Neural cell (in vitro differentiated cells): Measurements from ENCODE around the gene CFAP99. TPM values are rescaled to one million over a fixed set of nuclear protein-coding genes. Genes with fewer than 3 reads are reported as not detected.

ENCODE experiments used
- H2AFZ ChIP-seq: fragments of 200-600, 300-800 bp; sonication (generic), shearing (Covaris generic); 2 replicates; pipeline ENCODE4 v1.6.0; 2014; ENCODE audit warnings: low read depth, mild to moderate bottlenecking, antibody characterized with exemption, low read length, moderate library complexity
- H3F3A ChIP-seq: fragments of 200-600 bp; shearing (Covaris generic); 2 replicates; pipeline ENCODE4 v1.6.1; 2016; ENCODE audit warnings: mild to moderate bottlenecking, moderate library complexity, mixed read lengths, antibody characterized with exemption, low read length; ENCODE audit not compliant: insufficient read depth, poor library complexity, severe bottlenecking
- H3K27ac ChIP-seq: fragments of 200-600, 300-800 bp; sonication (generic), shearing (Covaris generic); 2 replicates; pipeline ENCODE4 v1.5.1; 2014; ENCODE audit warnings: mild to moderate bottlenecking, low read length, moderate library complexity
- H3K27me3 ChIP-seq: fragments of 300-800, 200-600 bp; sonication (generic), shearing (Covaris generic); 2 replicates; pipeline ENCODE4 v1.6.0; 2014; ENCODE audit warnings: mild to moderate bottlenecking, low read depth, low read length, moderate library complexity; ENCODE audit not compliant: insufficient read depth
- H3K36me3 ChIP-seq: fragments of 300-800, 200-600 bp; sonication (generic), shearing (Covaris generic); 2 replicates; pipeline ENCODE4 v1.5.1; 2014; ENCODE audit warnings: mild to moderate bottlenecking, antibody characterized with exemption, low read length, moderate library complexity; ENCODE audit not compliant: insufficient read depth
- H3K4me2 ChIP-seq: fragments of 300-800, 200-600 bp; sonication (generic), shearing (Covaris generic); 2 replicates; pipeline ENCODE4 v1.6.0; 2014; ENCODE audit warnings: mild to moderate bottlenecking, low read length
- H3K4me3 ChIP-seq: fragments of 300-800, 200-600 bp; sonication (generic), shearing (Covaris generic); 2 replicates; pipeline ENCODE4 v1.5.1; 2014; ENCODE audit warnings: mild to moderate bottlenecking, low read length, moderate library complexity
- H3K79me2 ChIP-seq: fragments of 200-600 bp; shearing (Covaris generic); replicated peaks from 2 replicates; pipeline ENCODE4 v1.6.0; 2014; ENCODE audit warnings: mild to moderate bottlenecking, low read length, moderate library complexity; ENCODE audit not compliant: insufficient read depth
- H3K9ac ChIP-seq: fragments of 300-800, 200-600 bp; sonication (generic), shearing (Covaris generic); 2 replicates; pipeline ENCODE4 v1.6.1; 2016; ENCODE audit warnings: mild to moderate bottlenecking, low read length, mixed read lengths
- H3K9me2 ChIP-seq: fragments of 200-600 bp; shearing (Covaris generic); 2 replicates; pipeline ENCODE4 v1.6.1; 2016; ENCODE audit warnings: mild to moderate bottlenecking, low read length, mixed read lengths; ENCODE audit not compliant: insufficient read depth
- H3K9me3 ChIP-seq: fragments of 200-600, 300-800 bp; sonication (generic), shearing (Covaris generic); 2 replicates; pipeline ENCODE4 v1.6.1; 2016; ENCODE audit warnings: mild to moderate bottlenecking, mixed run types, low read length, moderate library complexity, mixed read lengths
- H4K20me1 ChIP-seq: fragments of 200-600 bp; shearing (Covaris generic); 2 replicates; pipeline ENCODE4 v1.6.1; 2016; ENCODE audit warnings: mild to moderate bottlenecking, mixed run types; ENCODE audit not compliant: insufficient read depth
- EP300 ChIP-seq: fragments of 450-650 bp; conservative IDR thresholded peaks from 2 replicates; pipeline ENCODE4 v1.6.1; 2014; ENCODE audit warnings: antibody characterized with exemption, mild to moderate bottlenecking, moderate library complexity; ENCODE audit not compliant: poor library complexity, severe bottlenecking
- EZH2 ChIP-seq: fragments of 200-600, 300-800 bp; shearing (Covaris generic), sonication (generic); IDR thresholded peaks from 2 replicates; pipeline ENCODE4 v1.6.1; 2014; ENCODE audit warnings: antibody characterized with exemption, low read length, borderline replicate concordance, mild to moderate bottlenecking; ENCODE audit not compliant: insufficient read depth, poor library complexity, severe bottlenecking
- MXI1 ChIP-seq: fragments of 450-650 bp; conservative IDR thresholded peaks from 2 replicates; pipeline ENCODE4 v1.6.1; 2014; ENCODE audit warnings: antibody characterized with exemption, mild to moderate bottlenecking; ENCODE audit not compliant: poor library complexity, severe bottlenecking
- POLR2AphosphoS5 ChIP-seq: IDR thresholded peaks from 2 replicates; pipeline ENCODE4 v1.6.1; 2012
- RAD21 ChIP-seq: fragments of 450-650 bp; conservative IDR thresholded peaks from 2 replicates; pipeline ENCODE4 v1.6.1; 2014; ENCODE audit warnings: antibody characterized with exemption, mild to moderate bottlenecking, moderate library complexity
- SMC3 ChIP-seq: fragments of 450-650 bp; conservative IDR thresholded peaks from 2 replicates; pipeline ENCODE4 v1.6.1; 2014; ENCODE audit warnings: antibody characterized with exemption, mild to moderate bottlenecking, moderate library complexity; ENCODE audit not compliant: poor library complexity
- TAF1 ChIP-seq: IDR thresholded peaks from 2 replicates; pipeline ENCODE4 v1.6.1; 2012; ENCODE audit warnings: low read depth
- polyA plus RNA-seq: library from polyadenylated mRNA; depleted of rRNA; stranded (reverse); fragments of >200 nt; gene quantifications from 2 replicates; pipeline ENCODE4 v1.2.3, GENCODE V29; 2014
- TF ChIP-seq, protein P1 (sequence below): IDR thresholded peaks from 2 replicates; pipeline ENCODE4 v1.6.1; 2012; ENCODE audit warnings: borderline replicate concordance
- TF ChIP-seq, protein P2 (sequence below): fragments of 450-650 bp; IDR thresholded peaks from 2 replicates; pipeline ENCODE4 v1.5.1; 2014; ENCODE audit warnings: antibody characterized with exemption, mild to moderate bottlenecking, moderate library complexity; ENCODE audit not compliant: poor library complexity, severe bottlenecking

The CFAP99 gene
- polyA plus RNA-seq, 1 donor from 2014 or later: not detected

DNA sequence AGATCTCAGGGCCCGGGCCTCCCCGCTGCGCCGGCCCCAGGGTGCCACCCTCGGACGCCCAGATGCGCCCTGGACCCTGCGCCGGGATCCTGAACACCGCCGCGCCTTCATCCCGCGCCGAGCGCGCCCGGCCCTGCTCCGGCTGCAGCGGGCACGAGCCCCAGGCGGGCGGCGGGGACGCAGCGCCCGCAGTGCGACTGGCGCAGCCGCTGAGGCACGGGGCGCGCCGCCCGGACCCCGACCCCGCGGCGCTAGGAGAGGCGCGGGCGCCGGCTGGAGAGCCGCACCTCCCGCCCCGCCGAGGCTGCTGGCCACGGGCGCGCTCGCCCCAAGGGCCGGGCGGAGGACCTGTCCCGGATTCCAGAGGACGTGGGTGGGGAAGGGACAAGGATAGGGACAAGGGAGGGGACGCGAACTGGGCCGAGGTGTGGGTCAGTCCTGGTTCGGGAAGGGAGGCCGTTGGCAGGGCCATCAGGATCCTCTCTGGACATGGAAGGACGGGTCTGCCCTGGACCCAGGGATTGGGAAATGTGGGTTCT is 1.5 kb upstream of the CFAP99 start:
- Histone ChIP-seq H3F3A (no peaks in the 10 kb centered on the region), H3K4me2 (peak overlapping the region; percentile 39), H3K9me3 (no peaks in the 10 kb centered on the region), H3K9ac (peak overlapping the region; percentile 50), H3K27me3 (peaks cover 85% of the 10 kb centered on the region), H3K27ac (no peak overlapping the region), H4K20me1 (no peaks in the 10 kb centered on the region), H3K9me2 (no peaks in the 10 kb centered on the region), H3K4me3 (peak overlapping the region; percentile 73), H3K79me2 (no peaks in the 10 kb centered on the region), H3K36me3 (no peaks in the 10 kb centered on the region), H2AFZ (no peak overlapping the region)
- peak; percentile 12 for TF ChIP-seq MXI1
- TF ChIP-seq, protein P1, sequence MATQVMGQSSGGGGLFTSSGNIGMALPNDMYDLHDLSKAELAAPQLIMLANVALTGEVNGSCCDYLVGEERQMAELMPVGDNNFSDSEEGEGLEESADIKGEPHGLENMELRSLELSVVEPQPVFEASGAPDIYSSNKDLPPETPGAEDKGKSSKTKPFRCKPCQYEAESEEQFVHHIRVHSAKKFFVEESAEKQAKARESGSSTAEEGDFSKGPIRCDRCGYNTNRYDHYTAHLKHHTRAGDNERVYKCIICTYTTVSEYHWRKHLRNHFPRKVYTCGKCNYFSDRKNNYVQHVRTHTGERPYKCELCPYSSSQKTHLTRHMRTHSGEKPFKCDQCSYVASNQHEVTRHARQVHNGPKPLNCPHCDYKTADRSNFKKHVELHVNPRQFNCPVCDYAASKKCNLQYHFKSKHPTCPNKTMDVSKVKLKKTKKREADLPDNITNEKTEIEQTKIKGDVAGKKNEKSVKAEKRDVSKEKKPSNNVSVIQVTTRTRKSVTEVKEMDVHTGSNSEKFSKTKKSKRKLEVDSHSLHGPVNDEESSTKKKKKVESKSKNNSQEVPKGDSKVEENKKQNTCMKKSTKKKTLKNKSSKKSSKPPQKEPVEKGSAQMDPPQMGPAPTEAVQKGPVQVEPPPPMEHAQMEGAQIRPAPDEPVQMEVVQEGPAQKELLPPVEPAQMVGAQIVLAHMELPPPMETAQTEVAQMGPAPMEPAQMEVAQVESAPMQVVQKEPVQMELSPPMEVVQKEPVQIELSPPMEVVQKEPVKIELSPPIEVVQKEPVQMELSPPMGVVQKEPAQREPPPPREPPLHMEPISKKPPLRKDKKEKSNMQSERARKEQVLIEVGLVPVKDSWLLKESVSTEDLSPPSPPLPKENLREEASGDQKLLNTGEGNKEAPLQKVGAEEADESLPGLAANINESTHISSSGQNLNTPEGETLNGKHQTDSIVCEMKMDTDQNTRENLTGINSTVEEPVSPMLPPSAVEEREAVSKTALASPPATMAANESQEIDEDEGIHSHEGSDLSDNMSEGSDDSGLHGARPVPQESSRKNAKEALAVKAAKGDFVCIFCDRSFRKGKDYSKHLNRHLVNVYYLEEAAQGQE: no peak

DNA sequence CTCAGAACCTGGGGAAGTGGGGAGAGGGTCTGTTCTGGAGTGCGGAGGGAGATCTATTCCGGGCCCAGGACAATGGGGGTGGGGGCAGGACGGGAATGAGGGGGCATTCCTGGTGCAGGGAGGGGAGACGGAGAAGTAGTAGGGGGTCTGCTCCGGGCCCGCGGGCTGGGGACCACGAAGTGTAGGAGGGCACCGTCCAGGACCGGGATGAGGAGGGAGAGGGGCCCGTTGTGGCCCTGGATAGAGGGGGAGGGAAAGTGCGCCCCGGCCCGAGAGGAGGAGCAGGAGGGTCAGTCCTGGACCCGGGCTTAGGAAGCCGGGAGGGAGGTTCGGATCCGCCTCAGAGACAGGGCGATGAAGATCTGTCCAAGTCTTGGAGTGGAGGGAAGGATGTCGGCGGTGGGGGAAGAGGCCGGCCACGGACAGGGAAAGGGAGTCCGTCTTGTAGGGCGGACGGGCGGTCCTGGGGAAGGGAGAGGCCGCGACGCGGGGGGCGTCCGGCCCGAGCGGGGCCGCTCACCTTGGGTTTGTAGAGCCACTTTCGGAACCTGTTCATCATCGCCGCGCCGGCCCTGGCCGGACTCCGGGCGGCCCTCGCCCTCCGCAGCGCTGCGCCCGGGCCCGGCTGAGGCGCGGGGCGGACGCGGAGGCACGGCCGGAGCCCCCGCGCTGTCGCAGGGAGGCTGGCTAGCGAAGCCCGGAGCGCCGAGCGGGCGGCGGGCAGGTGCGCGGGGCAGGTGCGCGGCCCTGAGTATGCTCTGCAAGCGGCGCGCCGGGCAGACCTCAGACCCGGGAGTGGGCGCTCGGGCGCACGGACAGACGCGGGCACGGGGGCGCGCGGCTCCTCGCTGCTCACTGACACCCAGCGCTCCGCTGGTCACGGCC is 748 bp upstream of the CFAP99 start, which contains the start of gene ZFYVE28:
TSS of gene ZFYVE28 (minus strand) at position 881 of the 885 bp plus-strand sequence. CDS start at position 559, 322 bp downstream.
- Histone ChIP-seq H3F3A (no peaks in the 10 kb centered on the region), H3K27ac (no peak within 1 kb of the TSS), H3K9me2 (no peaks in the 10 kb centered on the region), H3K9me3 (no peaks in the 10 kb centered on the region), H3K36me3 (no peaks in the 10 kb centered on the region), H3K9ac (peak within 1 kb of the TSS; percentile 50), H3K4me3 (peak within 1 kb of the TSS; percentile 91), H2AFZ (no peak within 1 kb of the TSS), H3K4me2 (peak within 1 kb of the TSS; percentile 86), H3K27me3 (peaks cover 78% of the 10 kb centered on the region), H3K79me2 (no peaks in the 10 kb centered on the region), H4K20me1 (no peaks in the 10 kb centered on the region)
- TF ChIP-seq EZH2: peak; percentile 35
- no peak for TF ChIP-seq RAD21
- TF ChIP-seq POLR2AphosphoS5: peak; percentile 28
- TF ChIP-seq EP300: peak; percentile 12

DNA sequence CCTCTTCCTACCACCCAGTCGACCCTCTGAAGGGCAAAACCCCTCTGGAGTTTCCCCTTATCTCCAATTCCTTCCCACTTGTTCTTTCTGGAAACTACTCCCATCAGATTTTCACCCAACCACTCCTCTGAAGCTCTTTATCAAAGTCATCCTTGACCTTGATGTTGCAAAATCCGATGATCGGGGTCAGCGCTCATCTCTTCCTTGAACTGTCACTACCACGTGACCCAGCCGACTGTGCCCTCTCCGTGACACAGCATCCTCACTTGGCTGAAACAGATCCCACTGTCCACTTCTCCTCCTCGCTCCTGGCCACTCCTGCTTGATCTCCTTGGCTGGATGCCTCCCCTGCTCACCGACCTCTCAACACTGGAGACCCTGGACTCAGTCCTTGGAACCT is 1.1 kb downstream of the CFAP99 start:
- Histone ChIP-seq H3K79me2 (no peaks in the 10 kb centered on the region), H3K27ac (no peak overlapping the region), H4K20me1 (no peaks in the 10 kb centered on the region), H3K9me2 (no peaks in the 10 kb centered on the region), H3K36me3 (no peaks in the 10 kb centered on the region), H3K4me2 (no peak overlapping the region), H3K9ac (no peak overlapping the region), H3K9me3 (no peaks in the 10 kb centered on the region), H2AFZ (no peak overlapping the region), H3K27me3 (peaks cover 60% of the 10 kb centered on the region), H3K4me3 (peak overlapping the region; percentile 91), H3F3A (no peaks in the 10 kb centered on the region)
- no peak for TF ChIP-seq SMC3
- no peak for TF ChIP-seq RAD21
- TF ChIP-seq MXI1: no peak
- TF ChIP-seq POLR2AphosphoS5: no peak
- no peak for TF ChIP-seq TAF1
- TF ChIP-seq EZH2: no peak
- TF ChIP-seq EP300: no peak
- TF ChIP-seq, protein P2, sequence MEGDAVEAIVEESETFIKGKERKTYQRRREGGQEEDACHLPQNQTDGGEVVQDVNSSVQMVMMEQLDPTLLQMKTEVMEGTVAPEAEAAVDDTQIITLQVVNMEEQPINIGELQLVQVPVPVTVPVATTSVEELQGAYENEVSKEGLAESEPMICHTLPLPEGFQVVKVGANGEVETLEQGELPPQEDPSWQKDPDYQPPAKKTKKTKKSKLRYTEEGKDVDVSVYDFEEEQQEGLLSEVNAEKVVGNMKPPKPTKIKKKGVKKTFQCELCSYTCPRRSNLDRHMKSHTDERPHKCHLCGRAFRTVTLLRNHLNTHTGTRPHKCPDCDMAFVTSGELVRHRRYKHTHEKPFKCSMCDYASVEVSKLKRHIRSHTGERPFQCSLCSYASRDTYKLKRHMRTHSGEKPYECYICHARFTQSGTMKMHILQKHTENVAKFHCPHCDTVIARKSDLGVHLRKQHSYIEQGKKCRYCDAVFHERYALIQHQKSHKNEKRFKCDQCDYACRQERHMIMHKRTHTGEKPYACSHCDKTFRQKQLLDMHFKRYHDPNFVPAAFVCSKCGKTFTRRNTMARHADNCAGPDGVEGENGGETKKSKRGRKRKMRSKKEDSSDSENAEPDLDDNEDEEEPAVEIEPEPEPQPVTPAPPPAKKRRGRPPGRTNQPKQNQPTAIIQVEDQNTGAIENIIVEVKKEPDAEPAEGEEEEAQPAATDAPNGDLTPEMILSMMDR: no peak
- TF ChIP-seq, protein P1: no peak
